KG1 (cell line): ENCODE data around the gene TNFRSF13B.
"Not testable (repeated sequence)": the region's sequence is repeated elsewhere in the genome, so short reads cannot be mapped to it uniquely, and the experiment has no call there.

Source experiments
- DNase-seq: peaks from one replicate; lab custom pipeline; 2025; lab: John Stamatoyannopoulos, UW

Gene TNFRSF13B

GRCh38 chr17:16971458-16972338, at the start of gene TNFRSF13B:
Gene TNFRSF13B (minus strand): TSS chr17:16972118. CDS start chr17:16972075, 43 bp downstream.
- no peak for DNase-seq

GRCh38 chr17:17021194-17021863, 49.4 kb upstream of the TNFRSF13B start:
- no peak for DNase-seq

- no peak for DNase-seq
Measured at GRCh38 chr17:17020821-17021193, 48.9 kb upstream of the TNFRSF13B start.

- DNase-seq: no peak
Measured at GRCh38 chr17:17019891-17020456, 48.1 kb upstream of the TNFRSF13B start.

GRCh38 chr17:17019430-17019762, 47.5 kb upstream of the TNFRSF13B start:
- DNase-seq: no peak

GRCh38 chr17:17018612-17019429, 46.9 kb upstream of the TNFRSF13B start:
- DNase-seq: no peak

GRCh38 chr17:17018021-17018441, 46.1 kb upstream of the TNFRSF13B start:
- no peak for DNase-seq

- no peak for DNase-seq
Measured at GRCh38 chr17:17017343-17018014, 45.6 kb upstream of the TNFRSF13B start.

- not testable (repeated sequence) for DNase-seq
Measured at GRCh38 chr17:17016199-17017197, 44.6 kb upstream of the TNFRSF13B start.

- DNase-seq: no peak
Measured at GRCh38 chr17:17015230-17015629, 43.3 kb upstream of the TNFRSF13B start.

- not testable (repeated sequence) for DNase-seq
Measured at GRCh38 chr17:17014748-17015124, 42.8 kb upstream of the TNFRSF13B start.

- DNase-seq: not testable (repeated sequence)
Measured at GRCh38 chr17:17013828-17014747, 42.2 kb upstream of the TNFRSF13B start.

GRCh38 chr17:17011043-17011907, 39.4 kb upstream of the TNFRSF13B start:
- not testable (repeated sequence) for DNase-seq

- DNase-seq: not testable (repeated sequence)
Measured at GRCh38 chr17:17010545-17011034, 38.7 kb upstream of the TNFRSF13B start.

- DNase-seq: not testable (repeated sequence)
Measured at GRCh38 chr17:17009972-17010371, 38.1 kb upstream of the TNFRSF13B start.

GRCh38 chr17:17008621-17009397, 36.9 kb upstream of the TNFRSF13B start:
- not testable (repeated sequence) for DNase-seq

- DNase-seq: not testable (repeated sequence)
Measured at GRCh38 chr17:17007891-17008290, 36.0 kb upstream of the TNFRSF13B start.
